Myometrial cell (primary cell): ENCODE measurements around the gene CAPN15. TPM values are rescaled to one million over a fixed set of nuclear protein-coding genes. Genes with fewer than 3 reads are reported as not detected.

Source experiments
- total RNA-seq: library from RNA; depleted of rRNA; stranded (reverse); fragments of >200 nt; gene quantifications from 2 replicates; pipeline ENCODE4 v1.2.3, GENCODE V29; 2015

CAPN15 gene
- total RNA-seq, result 34.9 and 35.8 TPM in 2 replicates

DNA sequence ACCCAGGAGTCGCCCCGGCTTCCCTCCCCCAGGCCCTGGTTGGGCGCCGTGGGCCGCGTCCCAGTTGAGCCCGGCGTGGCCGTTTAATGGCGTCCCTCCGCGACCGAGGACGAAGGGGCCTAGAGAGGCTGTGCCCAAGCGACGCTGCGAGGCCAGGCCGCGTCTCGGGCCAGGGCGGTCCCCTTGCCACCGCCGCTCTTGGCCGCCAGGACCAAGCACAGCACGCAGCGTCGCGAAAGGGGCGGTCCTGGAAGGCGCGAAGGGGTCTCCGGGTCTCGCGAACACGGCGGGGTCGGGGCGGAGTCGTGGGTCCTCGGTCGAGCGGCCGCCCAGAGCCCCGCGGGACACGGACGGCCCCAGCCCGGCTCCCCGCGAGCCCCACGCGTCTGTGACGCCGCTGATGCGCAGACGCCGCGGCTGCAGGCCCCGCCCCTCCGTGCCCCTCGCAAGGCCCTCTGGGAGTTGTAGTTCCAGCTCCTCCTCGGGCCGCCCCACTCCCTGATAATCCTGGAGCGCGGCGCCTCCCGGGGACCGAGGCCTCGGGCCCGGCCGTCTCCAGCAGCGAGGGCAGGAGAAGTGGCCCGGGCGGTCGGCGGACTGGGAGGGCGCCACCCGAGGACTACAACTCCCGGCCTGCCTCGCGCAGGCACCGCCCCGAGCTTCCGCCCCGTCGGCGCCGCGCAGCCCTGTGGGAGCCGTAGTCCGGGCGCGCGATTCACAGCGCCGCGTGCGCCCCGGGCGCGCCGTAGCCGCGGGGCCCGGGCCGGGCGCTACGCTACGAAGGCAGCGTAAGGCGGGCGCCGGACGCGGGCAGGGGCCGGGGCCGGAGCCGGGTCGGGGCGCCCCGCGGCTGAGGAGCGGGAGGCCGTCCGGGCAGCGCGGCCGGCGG is at the start of gene CAPN15:
CAPN15 (plus strand) TSS at position 698 of the 889 bp plus-strand sequence. CDS start 19,127 bp downstream, outside the sequence.

DNA sequence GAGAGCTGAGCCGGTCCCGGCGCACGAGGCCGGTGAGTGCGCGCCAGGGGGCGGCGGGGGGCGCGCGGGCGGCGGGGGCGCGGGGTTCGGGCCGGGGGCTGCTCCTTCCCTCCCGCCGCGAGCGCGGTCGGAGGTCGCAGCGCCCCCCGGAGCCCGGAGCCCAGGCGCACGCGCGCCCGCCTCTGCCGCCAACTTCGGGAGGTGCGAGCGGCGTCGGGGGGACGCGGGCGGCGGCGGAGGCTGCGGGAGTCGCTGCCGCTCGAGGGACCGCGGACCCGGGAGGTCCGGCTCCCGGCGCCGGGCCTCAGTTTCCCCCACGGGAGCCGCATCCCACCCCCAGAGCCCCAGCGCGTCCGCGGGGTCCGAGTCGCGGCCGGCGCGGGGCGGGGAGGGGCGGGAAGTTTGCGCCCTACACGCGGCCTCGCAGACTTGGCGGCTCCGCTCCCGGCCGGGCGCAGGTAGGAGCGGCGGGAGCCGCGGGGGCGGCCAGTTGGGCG is 32.7 kb downstream of the CAPN15 start, which contains the start of gene PRR35:
PRR35 (plus strand) TSS at position 191 of the 497 bp plus-strand sequence. CDS start 2,901 bp downstream, outside the sequence.

DNA sequence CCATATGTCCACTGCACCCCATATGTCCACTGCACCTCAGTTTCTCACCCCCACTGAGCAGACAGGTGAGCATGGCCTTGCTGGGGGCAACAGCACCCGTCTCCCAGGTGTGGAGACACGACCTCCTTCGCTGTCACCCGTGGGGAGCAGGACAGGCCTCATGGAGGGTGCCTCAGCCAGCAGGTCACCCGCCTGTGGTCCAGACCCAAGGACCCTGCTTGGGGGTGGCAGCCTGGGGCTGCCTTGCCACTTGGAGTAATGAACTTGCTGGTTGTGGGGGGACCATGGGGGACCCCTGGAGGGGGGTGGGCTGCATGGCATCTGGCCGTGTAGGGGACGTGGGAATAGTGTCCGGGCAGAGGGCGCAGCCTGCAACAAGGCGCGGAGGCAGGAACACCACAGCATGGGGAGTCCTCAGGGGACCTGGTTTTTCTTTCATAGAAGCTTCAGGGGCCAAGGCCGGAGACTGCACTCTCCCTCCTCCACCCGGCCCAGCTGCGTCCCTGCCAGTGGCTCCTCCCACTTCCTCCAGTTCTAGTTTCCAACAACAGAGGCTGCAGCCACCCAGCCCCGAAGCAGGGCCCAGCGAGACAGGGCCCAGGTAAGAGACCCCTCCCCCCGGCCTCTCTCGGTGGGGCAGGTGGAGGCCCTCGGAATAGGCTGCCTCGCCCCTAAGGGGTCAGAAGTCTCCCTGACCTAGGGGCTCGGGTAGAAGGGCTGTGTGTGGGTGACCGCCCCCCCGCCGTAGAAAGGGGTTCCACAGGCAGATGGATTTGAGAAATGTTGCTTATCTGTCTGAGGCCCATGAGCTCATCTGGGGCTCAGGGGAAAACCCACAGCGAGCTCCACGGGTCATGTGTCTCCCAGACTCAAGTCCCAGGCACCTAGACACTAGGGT is 39.2 kb downstream of the CAPN15 start, which contains the start of gene NHLRC4:
NHLRC4 (plus strand) TSS at position 531 of the 898 bp plus-strand sequence. CDS start 1,043 bp downstream, outside the sequence.

DNA sequence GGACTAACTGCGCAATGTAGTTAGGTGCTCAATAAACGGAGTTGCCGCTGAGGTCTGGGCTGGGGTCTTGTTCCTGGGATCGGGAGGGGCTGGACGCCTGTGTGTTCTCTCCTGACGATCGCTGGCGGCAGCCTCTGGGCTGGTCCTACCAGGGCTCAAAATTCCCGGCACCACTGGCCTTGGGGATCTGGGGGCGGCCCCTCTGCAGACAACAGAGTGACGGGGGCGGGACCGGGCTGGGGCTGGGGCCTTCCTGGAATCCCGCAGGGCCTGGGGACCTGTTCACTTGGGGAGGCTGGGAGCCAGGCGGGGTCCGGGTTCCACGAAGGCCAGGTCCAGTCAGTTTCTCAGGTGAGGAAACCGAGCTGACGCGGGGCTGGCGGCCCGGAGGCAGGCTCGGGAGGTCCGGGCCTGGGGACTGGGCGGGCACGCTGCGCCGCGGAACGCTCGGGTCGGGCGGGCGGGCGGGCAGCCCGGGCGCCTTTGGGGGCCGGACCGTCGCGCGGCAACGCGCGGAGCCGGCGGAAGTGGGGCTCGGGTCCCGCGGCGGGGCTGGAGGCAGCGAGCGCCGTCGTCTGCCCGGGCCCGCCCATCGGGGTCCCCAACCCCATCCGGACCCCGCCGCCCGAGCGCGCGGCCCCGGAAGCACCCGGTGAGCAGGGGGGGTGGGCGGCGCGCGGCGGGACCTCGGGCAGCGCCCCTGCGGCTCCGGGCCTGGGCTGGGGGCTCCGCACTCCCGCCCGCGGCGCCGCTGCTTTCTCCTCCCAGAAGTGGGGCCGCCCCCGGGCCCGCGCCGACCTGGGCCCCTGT is 42.1 kb downstream of the CAPN15 start, which contains the start of gene PIGQ:
PIGQ (plus strand) TSS at position 524 of the 810 bp plus-strand sequence. CDS start 4,107 bp downstream, outside the sequence.

DNA sequence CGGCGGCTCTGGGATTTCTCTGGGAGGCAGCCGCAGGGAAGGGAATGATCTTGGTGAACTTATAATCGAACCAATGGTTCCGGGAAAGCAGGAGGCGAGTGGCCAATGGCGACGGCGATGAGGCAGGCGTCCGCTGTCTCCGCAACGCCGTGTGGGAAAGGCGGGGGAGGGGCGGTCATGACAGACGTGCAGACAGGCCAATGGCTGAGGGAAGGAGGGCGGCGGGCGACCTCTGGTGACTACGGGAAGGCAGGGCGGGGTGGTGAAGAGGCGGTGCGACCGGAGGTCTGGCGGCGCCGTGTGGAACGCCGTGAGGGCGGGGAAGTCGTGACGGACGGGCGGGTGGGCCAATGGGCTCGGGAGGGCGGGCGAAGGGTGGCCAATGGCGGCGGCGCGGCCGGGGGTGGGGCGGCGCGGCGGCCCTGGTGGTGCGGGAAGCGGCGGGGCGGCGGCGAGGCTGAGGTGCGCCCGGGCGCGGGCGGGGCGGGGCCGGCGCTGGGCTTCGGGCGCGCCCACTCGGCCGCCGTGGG is 62.2 kb downstream of the CAPN15 start, which contains the start of gene RAB40C:
RAB40C (plus strand) TSS at position 409 of the 530 bp plus-strand sequence. CDS start 226 bp downstream, outside the sequence.

Other genes starting within 250 kb of the CAPN15 start
- not detected in 2 replicates for gene ARHGDIG, start 247.1 kb upstream of the CAPN15 start, total RNA-seq
- not detected in 2 replicates for gene PDIA2, start 244.5 kb upstream of the CAPN15 start, total RNA-seq
- gene AXIN1, start 175.0 kb upstream of the CAPN15 start, total RNA-seq, result 13.8 and 14.9 TPM in 2 replicates
- 147 and 185 TPM in 2 replicates for gene MRPL28, start 157.2 kb upstream of the CAPN15 start, total RNA-seq
- gene PGAP6, start 145.7 kb upstream of the CAPN15 start, total RNA-seq, result 59.1 and 65.0 TPM in 2 replicates
- gene NME4, start 130.5 kb upstream of the CAPN15 start, total RNA-seq, result 116 and 121 TPM in 2 replicates
- 17.9 and 18.2 TPM in 2 replicates for gene DECR2, start 125.8 kb upstream of the CAPN15 start, total RNA-seq
- 21.3 and 36.0 TPM in 2 replicates for gene RAB11FIP3, start 102.1 kb upstream of the CAPN15 start, total RNA-seq
- gene PRR35, start 32.7 kb downstream of the CAPN15 start, total RNA-seq, result not detected in 2 replicates
- 2.8 and 3.2 TPM in 2 replicates for gene NHLRC4, start 39.3 kb downstream of the CAPN15 start, total RNA-seq
- gene PIGQ, start 42.3 kb downstream of the CAPN15 start, total RNA-seq, result 37.4 and 48.4 TPM in 2 replicates
- 19.0 TPM in 2 replicates for gene RAB40C, start 62.4 kb downstream of the CAPN15 start, total RNA-seq
- 0.86 TPM in 1 of 2 replicates, not detected in the other for gene WFIKKN1, start 103.3 kb downstream of the CAPN15 start, total RNA-seq
- gene METTL26, start 108.6 kb downstream of the CAPN15 start, total RNA-seq, result 103 and 185 TPM in 2 replicates
- gene MCRIP2, start 114.1 kb downstream of the CAPN15 start, total RNA-seq, result 25.0 and 28.8 TPM in 2 replicates
- 17.6 and 19.3 TPM in 2 replicates for gene WDR90, start 121.7 kb downstream of the CAPN15 start, total RNA-seq
- gene RHOT2, start 140.4 kb downstream of the CAPN15 start, total RNA-seq, result 47.0 and 48.7 TPM in 2 replicates
- gene RHBDL1, start 148.0 kb downstream of the CAPN15 start, total RNA-seq, result 0.58 and 2.7 TPM in 2 replicates
- 263 and 336 TPM in 2 replicates for gene STUB1, start 152.7 kb downstream of the CAPN15 start, total RNA-seq
- 71.1 and 94.3 TPM in 2 replicates for gene JMJD8, start 156.6 kb downstream of the CAPN15 start, total RNA-seq
- 9.5 and 12.8 TPM in 2 replicates for gene WDR24, start 162.7 kb downstream of the CAPN15 start, total RNA-seq
- gene FBXL16, start 178.1 kb downstream of the CAPN15 start, total RNA-seq, result 0.53 and 1.2 TPM in 2 replicates
- 83.3 and 122 TPM in 2 replicates for gene METRN, start 187.4 kb downstream of the CAPN15 start, total RNA-seq
- gene ANTKMT, start 193.4 kb downstream of the CAPN15 start, total RNA-seq, result 32.1 and 40.9 TPM in 2 replicates
- 0.29 and 0.71 TPM in 2 replicates for gene CCDC78, start 198.7 kb downstream of the CAPN15 start, total RNA-seq
- 13.5 and 15.2 TPM in 2 replicates for gene HAGHL, start 199.4 kb downstream of the CAPN15 start, total RNA-seq
- gene CIAO3, start 213.3 kb downstream of the CAPN15 start, total RNA-seq, result 31.7 and 32.4 TPM in 2 replicates
- gene MSLN, start 233.0 kb downstream of the CAPN15 start, total RNA-seq, result 0.53 and 0.86 TPM in 2 replicates